Measurements from ENCODE around the gene ADGRG3. TPM values are rescaled to one million over a fixed set of nuclear protein-coding genes. Genes with fewer than 3 reads are reported as not detected.

ADGRG3 gene
- total and polyA plus RNA-seq, 9 of the 15 experiments (the other 6 are each of a cell fraction or from before 2014, with no cell fraction given), result 0.09 to 0.52 (median 0.14) TPM; not detected in 3

DNA sequence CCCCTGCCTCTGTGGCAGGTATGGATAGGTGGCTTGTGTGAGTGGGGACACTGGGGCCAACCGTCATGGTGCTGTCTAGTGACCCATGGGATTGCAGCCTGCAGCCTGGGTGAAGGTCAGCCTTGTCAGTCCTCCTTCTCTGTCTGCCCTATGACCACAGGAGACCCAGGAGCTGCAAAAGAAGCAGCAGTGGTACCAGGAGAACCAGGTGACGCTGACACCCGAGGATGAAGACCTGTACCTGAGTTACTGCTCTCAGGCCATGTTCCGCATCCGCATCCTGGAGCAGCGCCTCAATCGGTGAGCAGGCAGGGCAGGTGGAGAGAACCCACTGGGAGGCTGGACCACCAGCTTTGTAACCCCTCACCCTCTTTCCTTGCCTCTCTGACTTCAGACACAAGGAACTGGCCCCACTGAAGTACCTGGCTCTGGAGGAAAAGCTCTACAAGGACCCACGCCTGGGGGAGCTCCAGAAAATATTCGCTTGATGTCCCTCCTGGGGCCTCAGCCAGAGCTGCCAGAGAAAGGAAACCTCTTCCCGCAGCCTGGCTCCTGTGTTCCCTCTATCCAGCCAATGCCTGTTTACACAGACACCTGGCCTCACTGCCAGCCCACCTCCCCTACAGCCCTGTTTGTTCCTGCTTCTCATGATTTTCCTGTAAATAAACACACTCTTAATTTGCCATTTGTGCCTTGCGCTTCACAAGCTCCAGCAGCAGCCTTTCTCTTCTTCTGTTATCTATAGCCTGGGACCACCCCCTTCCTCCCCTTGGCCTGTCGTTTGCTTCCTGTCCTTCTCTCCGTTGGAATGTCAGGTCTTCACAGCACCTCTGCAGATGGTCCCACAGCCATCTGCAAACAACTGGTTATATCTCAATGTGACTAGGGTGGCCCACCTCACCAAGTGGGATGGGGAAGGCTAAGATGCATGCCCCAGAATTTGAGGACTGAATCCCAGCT, 62.9 kb downstream of the ADGRG3 start (continued):
- TF ChIP-seq NCOA1 (IDR thresholded peaks at IDR 0.05; ENCODE audit: low read depth) (no peak), RBM17 (IDR thresholded peaks at IDR 0.05; ENCODE audit: borderline replicate concordance, low read depth, low read length) (no peak), ZNF76 (CRISPR knock-in tag; IDR thresholded peaks at IDR 0.05; ENCODE audit: borderline replicate concordance) (no peak)

DNA sequence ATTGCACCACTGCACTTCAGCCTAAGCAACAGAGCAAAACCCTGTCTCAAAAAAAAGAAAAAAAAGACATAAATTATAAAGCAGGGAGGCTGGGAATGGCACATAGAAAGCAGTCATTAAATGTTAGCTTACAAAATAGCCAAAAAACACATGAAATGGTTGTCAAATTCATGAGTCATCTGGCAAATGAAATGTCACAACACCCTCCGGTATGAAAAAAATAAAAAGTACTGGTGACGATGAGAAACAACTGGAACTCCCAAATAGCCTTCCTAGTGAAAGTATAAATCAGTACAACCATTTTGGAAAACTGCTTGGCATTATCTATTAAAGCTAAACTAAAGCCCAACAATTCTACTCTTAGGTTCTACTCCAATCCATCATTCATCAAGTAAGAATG, 63.9 kb downstream of the ADGRG3 start:
- ChIA-PET POLR2A (interaction anchor here (0.7 kb wide), 1 partner anchor 42 kb away, joined by 3 read pairs; no protein-coding TSS in a partner anchor), CTCF (ENCODE audit: low intra/inter-chr PET ratio) (no interaction called here)
- 21% methylated on average over 2 of the region's 2 CpGs for WGBS (ENCODE audit: insufficient coverage, low coverage, missing lambda C conversion rate)

More for the DNA sequence above, 63.9 kb downstream of the ADGRG3 start:
- no peaks in the 10 kb centered on the region for H4K20me1 ChIP-seq (replicated peaks; ENCODE audit: control insufficient read depth, insufficient read depth, low read length)
- BruUV-seq (replicated peaks), result no TSS peak
- peaks cover 2% of the 10 kb centered on the region; the same call in 1 of the 3 replicates for H3K36me3 ChIP-seq (ENCODE audit: control insufficient read depth, insufficient read depth, low read length)
- no peaks in the 10 kb centered on the region for H3K27me3 ChIP-seq (ENCODE audit: control insufficient read depth in 2 of 2, insufficient read depth in 2 of 2, low read length in 2 of 2)
- 0 out of 2 replicates have a peak, but pooled peaks cover 3% of the 10 kb centered on the region for H3K9me3 ChIP-seq (replicated peaks; ENCODE audit: control insufficient read depth, insufficient read depth, low read depth, low read length)
- H3K4me1 ChIP-seq (replicated peaks in 1 of 2; ENCODE audit: control insufficient read depth in 2 of 2, insufficient read depth in 2 of 2, low read length in 2 of 2), result peaks cover 5 to 37% of the 10 kb centered on the region in 2 experiments; a peak in 3 of 5 replicates
- DNase-seq (ENCODE audit: extremely low read depth in 1 of 4, low spot score in 3 of 4), result no peak
- no peak for FAIRE-seq
- H3K79me2 ChIP-seq (ENCODE audit: control insufficient read depth, insufficient read depth, low read length), result peaks cover 13% of the 10 kb centered on the region
- H3K9me1 ChIP-seq (ENCODE audit: control insufficient read depth, insufficient read depth, low read length), result no peaks in the 10 kb centered on the region
- no peak overlapping the region for H3K27ac ChIP-seq (ENCODE audit: extremely low read depth, low read depth, low read length)
- no peak overlapping the region for H3K4me2 ChIP-seq (ENCODE audit: insufficient read depth, low read length)
- H3K9ac ChIP-seq (ENCODE audit: insufficient read depth in 1 of 2, low read depth in 2 of 2, low read length in 2 of 2), result no peak overlapping the region
- ATAC-seq, result no peak
- intact Hi-C loops (cut with micrococcal nuclease), result loop anchor here (10.0 kb wide), 1 partner anchor 273 kb away; the partner anchor contains the start of genes USB1 and ZNF319
- in situ Hi-C loops (cut with MboI), result no loop called here
- H3K4me3 ChIP-seq, result no peak overlapping the region
- no peak overlapping the region for H2AFZ ChIP-seq (ENCODE audit: low read depth, low read length)
- TF ChIP-seq, protein P1, sequence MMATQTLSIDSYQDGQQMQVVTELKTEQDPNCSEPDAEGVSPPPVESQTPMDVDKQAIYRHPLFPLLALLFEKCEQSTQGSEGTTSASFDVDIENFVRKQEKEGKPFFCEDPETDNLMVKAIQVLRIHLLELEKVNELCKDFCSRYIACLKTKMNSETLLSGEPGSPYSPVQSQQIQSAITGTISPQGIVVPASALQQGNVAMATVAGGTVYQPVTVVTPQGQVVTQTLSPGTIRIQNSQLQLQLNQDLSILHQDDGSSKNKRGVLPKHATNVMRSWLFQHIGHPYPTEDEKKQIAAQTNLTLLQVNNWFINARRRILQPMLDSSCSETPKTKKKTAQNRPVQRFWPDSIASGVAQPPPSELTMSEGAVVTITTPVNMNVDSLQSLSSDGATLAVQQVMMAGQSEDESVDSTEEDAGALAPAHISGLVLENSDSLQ (IDR thresholded peaks at IDR 0.05), result peak; percentile 17; the same call in 1 of the 2 replicates
- TF ChIP-seq MAFG (tag; conservative IDR thresholded peaks at IDR 0.05) (0 out of 2 replicates have a peak, but pooled peaks have one; percentile 14), IFI16 (CRISPR knock-in tag; IDR thresholded peaks at IDR 0.05) (no peak), MEIS2 (IDR thresholded peaks at IDR 0.05; ENCODE audit: partially characterized antibody) (peak; percentile 7), ZNF384 (IDR thresholded peaks at IDR 0.05; ENCODE audit: low read depth, low read length) (peak; percentile 49; the same call in 1 of the 2 replicates), ZNF316 (IDR thresholded peaks at IDR 0.05) (0 out of 2 replicates have a peak, but pooled peaks have one; percentile 15), CEBPG (CRISPR knock-in tag; IDR thresholded peaks at IDR 0.05) (no peak), CEBPG (tag; conservative IDR thresholded peaks at IDR 0.05 in 1 of 2, IDR thresholded peaks at IDR 0.05 in 1 of 2) (0 out of 4 replicates have a peak, but pooled peaks of 1 of the 2 experiments have one; percentile 32), PHF21A (IDR thresholded peaks at IDR 0.05; ENCODE audit: borderline replicate concordance, low read depth) (no peak), CEBPB (tag; IDR thresholded peaks at IDR 0.05) (0 out of 2 replicates have a peak, but pooled peaks have one; percentile 17)
